Upper lobe of left lung (tissue), 6 donors: ENCODE measurements around the gene GALNT2. TPM values are rescaled to one million over a fixed set of nuclear protein-coding genes. Genes with fewer than 3 reads are reported as not detected.

ENCODE experiments used
- ATAC-seq, 2 donors: fragments of 200-7000 bp; cut with Tn5 transposase; one replicate each; pipeline ENCODE4 v1.9.1; 2022; ENCODE audit warnings: mild to moderate bottlenecking in 2 of 2, moderate library complexity in 2 of 2; ENCODE audit not compliant: low FRiP score in 2 of 2
- DNase-seq, 2 donors: peaks; one replicate each; pipeline ENCODE4 v3.0.0-alpha.2; 2019 to 2020
- H3K27ac ChIP-seq, 4 donors: fragments of 200-600 bp; sonication (generic); one replicate each; pipeline ENCODE4 v1.5.1; 2016 to 2019
- H3K27me3 ChIP-seq, 4 donors: fragments of 200-600 bp; sonication (generic); one replicate each; pipeline ENCODE4 v1.5.1; 2017 to 2019
- H3K36me3 ChIP-seq, 4 donors: fragments of 200-600 bp; sonication (generic); one replicate each; pipeline ENCODE4 v1.5.1; 2016 to 2019
- H3K4me1 ChIP-seq, 4 donors: fragments of 200-600 bp; sonication (generic); one replicate each; pipeline ENCODE4 v1.5.1; 2018 to 2019
- H3K4me3 ChIP-seq, 4 donors: fragments of 200-600 bp; sonication (generic); one replicate each; pipeline ENCODE4 v1.5.1; 2017 to 2019; ENCODE audit warnings: mild to moderate bottlenecking in 2 of 4, moderate library complexity in 1 of 4
- H3K9me3 ChIP-seq, 4 donors: fragments of 200-600 bp; sonication (generic); one replicate each; pipeline ENCODE4 v1.5.1; 2018 to 2019
- EP300 ChIP-seq, 4 donors: sonication (generic); formaldehyde crosslinking; IDR thresholded peaks; one replicate each; pipeline ENCODE4 v1.5.1; 2017; ENCODE audit warnings: antibody characterized with exemption in 4 of 4, control low read depth in 2 of 4
- POLR2A ChIP-seq, 4 donors: fragments of 450-650 bp; IDR thresholded peaks; one replicate each; pipeline ENCODE4 v1.5.1; 2016 to 2017; ENCODE audit warnings: antibody characterized with exemption in 4 of 4, mild to moderate bottlenecking in 2 of 4
- POLR2AphosphoS5 ChIP-seq, 2 donors: sonication (generic); formaldehyde crosslinking; IDR thresholded peaks; one replicate each; pipeline ENCODE4 v1.5.1; 2017; ENCODE audit warnings: antibody characterized with exemption in 2 of 2
- WGBS, 2 donors: methylation state at CpG; one replicate each; pipeline ENCODE4 v1.1.5; 2017 to 2018; 5-methylcytosine and 5-hydroxymethylcytosine counted together
- total RNA-seq, 6 donors: library from RNA; depleted of rRNA in 4 of 6; stranded (reverse); fragments of >200 nt in 4 of 6; gene quantifications; one replicate each; pipeline versions ENCODE4 v1.1.0 to v1.2.1, GENCODE V29; 2016 to 2021
- TF ChIP-seq, protein P1 (sequence below), 6 experiments: fragments of 450-650 bp in 4 of 6; fragments of 200-600 bp in 2 of 6; sonication (generic) in 2 of 6; IDR thresholded peaks; one replicate each; pipeline ENCODE4 v1.5.1; 2016 to 2019; ENCODE audit warnings: antibody characterized with exemption in 6 of 6
- donor health status: DM: no; HTN: no; CAD: no; lungs with moderate emphysema.
- donor health status: DM: no; HTN: yes; CAD: no; lungs with severe emphysema.

Gene GALNT2
- total RNA-seq, 6 donors from 2014 or later, result 51.3 to 62.3 (median 56.2) TPM

DNA sequence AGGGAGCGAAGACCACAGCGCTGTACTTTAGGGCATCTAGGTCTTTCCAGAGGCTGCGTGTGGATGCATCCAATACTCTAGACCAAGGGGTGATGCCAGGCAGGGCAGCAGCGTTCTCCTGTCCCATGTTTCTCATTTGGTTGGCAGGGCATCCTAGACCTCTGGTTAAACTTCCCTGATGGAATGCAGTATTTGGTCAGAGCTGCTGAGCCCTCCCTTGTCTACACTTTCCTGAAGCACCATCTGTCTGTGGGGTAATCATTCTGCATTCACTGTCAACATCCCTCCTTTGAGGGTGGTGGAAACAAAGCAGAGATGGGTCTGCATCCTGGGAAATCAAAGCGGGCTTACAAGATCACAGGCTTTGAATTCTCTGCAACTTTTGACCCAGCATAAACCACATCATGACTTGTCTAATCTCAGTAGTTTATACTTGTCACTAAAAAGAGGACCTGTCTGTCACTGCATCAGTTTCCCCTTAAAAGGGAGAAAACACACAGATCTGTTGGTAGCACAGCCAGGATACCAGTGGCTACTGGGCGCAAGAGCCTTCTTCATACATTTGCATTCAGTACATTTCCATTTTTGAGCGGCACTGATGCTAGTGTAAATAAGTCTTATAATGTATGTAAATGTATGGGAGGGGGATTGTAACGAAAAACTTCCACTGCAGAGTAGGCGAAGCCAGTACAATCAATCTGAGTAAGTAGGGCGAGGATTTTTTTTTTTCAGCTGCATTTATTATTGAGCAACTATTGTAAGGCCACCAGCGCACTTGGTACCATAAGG is 106.3 kb downstream of the GALNT2 start:
- no peaks in the 10 kb centered on the region for H3K9me3 ChIP-seq
- WGBS, 2 donors, result 96 to 98% methylated on average over 11 of the region's 11 CpGs
- no peaks in the 10 kb centered on the region for H3K27me3 ChIP-seq
- H3K4me1 ChIP-seq, result peaks cover 0 to 15% (median 8%) of the 10 kb centered on the region in 4 donors
- TF ChIP-seq EP300 (IDR thresholded peaks at IDR 0.05), result no peak
- TF ChIP-seq, protein P1, sequence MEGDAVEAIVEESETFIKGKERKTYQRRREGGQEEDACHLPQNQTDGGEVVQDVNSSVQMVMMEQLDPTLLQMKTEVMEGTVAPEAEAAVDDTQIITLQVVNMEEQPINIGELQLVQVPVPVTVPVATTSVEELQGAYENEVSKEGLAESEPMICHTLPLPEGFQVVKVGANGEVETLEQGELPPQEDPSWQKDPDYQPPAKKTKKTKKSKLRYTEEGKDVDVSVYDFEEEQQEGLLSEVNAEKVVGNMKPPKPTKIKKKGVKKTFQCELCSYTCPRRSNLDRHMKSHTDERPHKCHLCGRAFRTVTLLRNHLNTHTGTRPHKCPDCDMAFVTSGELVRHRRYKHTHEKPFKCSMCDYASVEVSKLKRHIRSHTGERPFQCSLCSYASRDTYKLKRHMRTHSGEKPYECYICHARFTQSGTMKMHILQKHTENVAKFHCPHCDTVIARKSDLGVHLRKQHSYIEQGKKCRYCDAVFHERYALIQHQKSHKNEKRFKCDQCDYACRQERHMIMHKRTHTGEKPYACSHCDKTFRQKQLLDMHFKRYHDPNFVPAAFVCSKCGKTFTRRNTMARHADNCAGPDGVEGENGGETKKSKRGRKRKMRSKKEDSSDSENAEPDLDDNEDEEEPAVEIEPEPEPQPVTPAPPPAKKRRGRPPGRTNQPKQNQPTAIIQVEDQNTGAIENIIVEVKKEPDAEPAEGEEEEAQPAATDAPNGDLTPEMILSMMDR (IDR thresholded peaks at IDR 0.05), result no peak
- TF ChIP-seq POLR2AphosphoS5 (IDR thresholded peaks at IDR 0.05), result no peak
- TF ChIP-seq POLR2A (IDR thresholded peaks at IDR 0.05), result no peak
- DNase-seq (no peak), ATAC-seq (no peak)
- H3K36me3 ChIP-seq, result peaks cover 0 to 2% (median 0%) of the 10 kb centered on the region in 4 donors
- no peak overlapping the region for H3K4me3 ChIP-seq
- no peak overlapping the region for H3K27ac ChIP-seq

DNA sequence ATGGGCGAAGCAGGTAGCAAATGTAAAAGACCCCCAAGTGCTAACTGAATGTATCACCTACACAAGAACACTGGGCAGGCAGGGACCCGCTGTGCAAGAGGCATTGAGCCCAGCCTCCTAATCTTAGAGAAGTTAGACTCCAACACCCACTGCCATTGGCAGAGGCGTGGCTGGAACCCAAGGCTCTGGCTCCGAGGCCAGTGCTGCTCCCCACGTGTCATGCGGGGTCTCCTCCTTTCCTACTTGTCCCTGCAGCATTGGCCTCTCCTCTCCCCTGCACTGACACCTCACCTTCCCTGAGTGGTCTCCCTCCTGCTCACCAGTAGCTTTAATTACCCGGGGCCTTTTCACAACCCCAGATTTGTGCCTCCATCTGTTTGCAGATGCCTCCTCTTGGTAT is 107.0 kb downstream of the GALNT2 start:
- 98% methylated on average over 5 to 7 of the region's 7 CpGs for whole genome bisulfite sequencing, 2 donors
- no peak overlapping the region for H3K27ac ChIP-seq
- H3K36me3 ChIP-seq, result peaks cover 0 to 5% (median 3%) of the 10 kb centered on the region in 4 donors
- H3K27me3 ChIP-seq, result no peaks in the 10 kb centered on the region
- no peak overlapping the region for H3K4me3 ChIP-seq
- DNase-seq (no peak), ATAC-seq (no peak)
- H3K4me1 ChIP-seq, result peaks cover 0 to 15% (median 8%) of the 10 kb centered on the region in 4 donors
- TF ChIP-seq POLR2A (IDR thresholded peaks at IDR 0.05), result no peak
- TF ChIP-seq, protein P1 (IDR thresholded peaks at IDR 0.05), result no peak
- no peak for TF ChIP-seq POLR2AphosphoS5 (IDR thresholded peaks at IDR 0.05)
- no peak for TF ChIP-seq EP300 (IDR thresholded peaks at IDR 0.05)
- H3K9me3 ChIP-seq, result no peaks in the 10 kb centered on the region

DNA sequence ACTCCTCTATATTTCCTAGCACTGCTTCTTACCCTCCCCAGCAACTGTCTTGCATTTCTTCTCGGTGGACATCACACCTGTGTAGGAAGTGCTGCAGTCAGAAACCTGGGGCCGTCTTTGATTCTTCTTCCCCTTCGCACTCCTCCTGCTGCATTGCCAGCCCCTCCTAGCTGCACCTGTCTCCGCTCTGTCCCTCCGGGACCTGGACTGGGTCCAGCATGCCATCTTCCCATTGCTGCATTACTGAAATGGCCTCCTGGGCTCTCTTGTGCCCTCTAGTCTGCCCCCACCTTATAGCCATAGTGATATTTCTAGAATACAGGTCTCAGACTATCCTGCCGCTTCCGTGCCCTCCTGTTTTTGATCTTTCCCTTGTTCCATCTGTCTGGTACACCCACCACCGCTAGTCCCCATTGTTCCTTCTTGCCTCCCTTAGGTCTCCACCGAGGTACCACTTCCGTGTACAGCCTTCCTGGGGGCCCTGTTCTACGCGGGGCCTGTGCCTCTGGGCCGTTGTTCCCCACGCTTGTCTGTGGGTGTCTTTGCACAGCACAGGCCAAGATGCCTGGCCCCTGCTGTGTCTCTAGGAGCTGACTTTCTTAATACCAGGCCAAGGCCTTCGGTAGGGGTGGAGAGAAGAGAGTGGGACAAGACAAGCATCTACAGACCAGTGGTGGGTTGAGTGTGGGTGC is 107.6 kb downstream of the GALNT2 start:
- no peak overlapping the region for H3K27ac ChIP-seq
- no peaks in the 10 kb centered on the region for H3K9me3 ChIP-seq
- WGBS, 2 donors, result 88 to 96% methylated on average over 15 of the region's 15 CpGs
- TF ChIP-seq POLR2AphosphoS5 (IDR thresholded peaks at IDR 0.05), result no peak
- TF ChIP-seq EP300 (IDR thresholded peaks at IDR 0.05), result no peak
- TF ChIP-seq, protein P1 (IDR thresholded peaks at IDR 0.05), result no peak
- no peak for TF ChIP-seq POLR2A (IDR thresholded peaks at IDR 0.05)
- H3K27me3 ChIP-seq, result no peaks in the 10 kb centered on the region
- peaks cover 0 to 10% (median 6%) of the 10 kb centered on the region in 4 donors for H3K4me1 ChIP-seq
- ATAC-seq (peak in 1 of 2 donors; percentile 56), DNase-seq (no peak)
- H3K4me3 ChIP-seq, result no peak overlapping the region
- H3K36me3 ChIP-seq, result peaks cover 0 to 8% (median 3%) of the 10 kb centered on the region in 4 donors

DNA sequence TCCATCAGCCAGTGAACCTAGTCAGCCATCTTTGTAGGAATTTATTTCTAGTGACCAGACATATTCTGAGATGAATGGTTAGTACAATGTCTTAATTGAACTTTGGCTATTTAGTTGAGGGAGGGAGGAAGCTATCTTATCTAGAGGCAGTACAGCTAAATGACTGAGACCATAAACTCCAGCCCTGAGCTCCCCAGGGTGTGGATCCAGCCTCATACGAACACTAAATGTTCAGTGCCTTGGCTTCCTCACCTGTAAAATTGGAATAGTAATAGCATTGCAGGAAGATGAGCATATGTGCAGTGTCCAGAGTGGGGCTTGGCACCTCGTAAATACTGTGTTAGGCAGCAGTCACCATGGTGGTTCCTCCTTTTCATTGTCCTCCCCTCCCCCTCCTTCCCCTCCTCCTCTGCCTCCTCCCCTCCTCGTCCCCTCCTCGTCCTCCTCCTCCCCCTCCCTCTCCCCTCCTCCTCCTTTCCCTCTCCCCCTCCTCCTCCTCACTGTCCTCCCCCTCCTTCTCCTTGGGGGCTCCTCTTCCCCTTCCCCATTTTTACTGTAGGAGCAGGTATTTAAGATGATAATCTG is 108.2 kb downstream of the GALNT2 start:
- Histone ChIP-seq H3K36me3 (peaks cover 0 to 8% (median 3%) of the 10 kb centered on the region in 4 donors), H3K9me3 (no peaks in the 10 kb centered on the region), H3K27ac (no peak overlapping the region), H3K4me3 (no peak overlapping the region), H3K27me3 (no peaks in the 10 kb centered on the region), H3K4me1 (peaks cover 0 to 5% (median 2%) of the 10 kb centered on the region in 4 donors)
- WGBS, 2 donors, result 57 to 59% methylated on average over 3 to 4 of the region's 4 CpGs
- ATAC-seq, result no peak
- TF ChIP-seq, protein P1 (IDR thresholded peaks at IDR 0.05), result no peak
- TF ChIP-seq EP300 (IDR thresholded peaks at IDR 0.05) (no peak), POLR2A (IDR thresholded peaks at IDR 0.05) (no peak), POLR2AphosphoS5 (IDR thresholded peaks at IDR 0.05) (no peak)
- no peak for DNase-seq
